Cardiac muscle cell (in vitro differentiated cells and primary cell): ENCODE results near the gene SLC26A2. TPM values are rescaled to one million over a fixed set of nuclear protein-coding genes. Genes with fewer than 3 reads are reported as not detected.

ENCODE experiments used
- DNase-seq, 2 donors: peaks; one replicate each; pipeline versions ENCODE4 v3.0.0 to v3.0.0-alpha.2; 2010 to 2017; ENCODE audit warnings: low read depth in 1 of 2, low spot score in 1 of 2
- H3K27ac ChIP-seq: fragments of 200-600 bp; sonication (generic); 2 replicates; pipeline ENCODE4 v1.5.1; 2016
- H3K27me3 ChIP-seq: fragments of 200-600 bp; sonication (generic); 2 replicates; pipeline ENCODE4 v1.6.0; 2016; ENCODE audit warnings: control low read depth
- H3K36me3 ChIP-seq: fragments of 200-600 bp; sonication (generic); 2 replicates; pipeline ENCODE4 v1.5.1; 2016; ENCODE audit warnings: control low read depth
- H3K4me1 ChIP-seq: fragments of 200-600 bp; sonication (generic); 2 replicates; pipeline ENCODE4 v1.8.1; 2017; ENCODE audit warnings: low read depth, mild to moderate bottlenecking, mixed run types
- H3K4me3 ChIP-seq: fragments of 200-600 bp; sonication (generic); 2 replicates; pipeline ENCODE4 v1.5.1; 2016; ENCODE audit warnings: mild to moderate bottlenecking
- H3K9me3 ChIP-seq: fragments of 200-600 bp; sonication (generic); 2 replicates; pipeline ENCODE4 v1.5.1; 2017; ENCODE audit warnings: low read depth, mild to moderate bottlenecking, control low read depth
- CTCF ChIP-seq: IDR thresholded peaks from 2 replicates; pipeline ENCODE4 v1.5.1; 2012; ENCODE audit warnings: low read depth, mild to moderate bottlenecking, low read length
- polyA plus RNA-seq: library from polyadenylated mRNA; unstranded; fragments of >200 nt; fragmentation: Nextera tagmentation; extraction: Ambion mirVana; gene quantifications from 2 replicates; pipeline ENCODE4 v1.2.1, GENCODE V29; 2016
- total RNA-seq: library from RNA; depleted of rRNA; stranded (reverse); fragments of >200 nt; gene quantifications from 2 replicates; pipeline ENCODE4 v1.2.3, GENCODE V29; 2016

The SLC26A2 gene
- total and polyA plus RNA-seq, 2 experiments from 2014 or later, result 4.4 to 7.0 TPM

GRCh38 chr5:149935431-149935901 is 25.1 kb upstream of the SLC26A2 start:
- Histone ChIP-seq H3K4me1 (peaks cover 21% of the 10 kb centered on the region), H3K4me3 (no peak overlapping the region), H3K27ac (no peak overlapping the region), H3K27me3 (peaks cover 4% of the 10 kb centered on the region), H3K9me3 (no peaks in the 10 kb centered on the region), H3K36me3 (no peaks in the 10 kb centered on the region)
- DNase-seq, result no peak
- no peak for TF ChIP-seq CTCF

- Histone ChIP-seq H3K4me3 (no peak overlapping the region), H3K27ac (no peak overlapping the region), H3K27me3 (peaks cover 4% of the 10 kb centered on the region), H3K9me3 (no peaks in the 10 kb centered on the region), H3K4me1 (peaks cover 17% of the 10 kb centered on the region), H3K36me3 (no peaks in the 10 kb centered on the region)
- no peak for DNase-seq
- no peak for TF ChIP-seq CTCF
These were observed 24.4 kb upstream of the SLC26A2 start for GRCh38 chr5:149936044-149936699.

GRCh38 chr5:149936700-149937091 is 23.9 kb upstream of the SLC26A2 start:
- TF ChIP-seq CTCF, result no peak
- Histone ChIP-seq H3K9me3 (no peaks in the 10 kb centered on the region), H3K4me1 (peaks cover 17% of the 10 kb centered on the region), H3K27me3 (peaks cover 4% of the 10 kb centered on the region), H3K36me3 (no peaks in the 10 kb centered on the region), H3K4me3 (no peak overlapping the region), H3K27ac (no peak overlapping the region)
- DNase-seq, result peak in 1 of 2 donors; percentile 61

- no peak for DNase-seq
- Histone ChIP-seq H3K4me1 (peaks cover 20% of the 10 kb centered on the region), H3K36me3 (no peaks in the 10 kb centered on the region), H3K27me3 (no peaks in the 10 kb centered on the region), H3K9me3 (no peaks in the 10 kb centered on the region), H3K27ac (peak overlapping the region; percentile 73), H3K4me3 (no peak overlapping the region)
- TF ChIP-seq CTCF, result no peak
These were observed 22.9 kb upstream of the SLC26A2 start for GRCh38 chr5:149937610-149938009.

GRCh38 chr5:149938279-149938678 is 22.3 kb upstream of the SLC26A2 start:
- H3K27ac ChIP-seq, result peak overlapping the region; percentile 73
- peak; percentile 59 to 66 for DNase-seq
- H3K9me3 ChIP-seq, result no peaks in the 10 kb centered on the region
- H3K4me1 ChIP-seq, result peaks cover 25% of the 10 kb centered on the region
- TF ChIP-seq CTCF, result no peak
- no peaks in the 10 kb centered on the region for H3K27me3 ChIP-seq
- H3K4me3 ChIP-seq, result no peak overlapping the region
- H3K36me3 ChIP-seq, result no peaks in the 10 kb centered on the region
